ENCODE results near the gene LRRK1.

Gene LRRK1

DNA sequence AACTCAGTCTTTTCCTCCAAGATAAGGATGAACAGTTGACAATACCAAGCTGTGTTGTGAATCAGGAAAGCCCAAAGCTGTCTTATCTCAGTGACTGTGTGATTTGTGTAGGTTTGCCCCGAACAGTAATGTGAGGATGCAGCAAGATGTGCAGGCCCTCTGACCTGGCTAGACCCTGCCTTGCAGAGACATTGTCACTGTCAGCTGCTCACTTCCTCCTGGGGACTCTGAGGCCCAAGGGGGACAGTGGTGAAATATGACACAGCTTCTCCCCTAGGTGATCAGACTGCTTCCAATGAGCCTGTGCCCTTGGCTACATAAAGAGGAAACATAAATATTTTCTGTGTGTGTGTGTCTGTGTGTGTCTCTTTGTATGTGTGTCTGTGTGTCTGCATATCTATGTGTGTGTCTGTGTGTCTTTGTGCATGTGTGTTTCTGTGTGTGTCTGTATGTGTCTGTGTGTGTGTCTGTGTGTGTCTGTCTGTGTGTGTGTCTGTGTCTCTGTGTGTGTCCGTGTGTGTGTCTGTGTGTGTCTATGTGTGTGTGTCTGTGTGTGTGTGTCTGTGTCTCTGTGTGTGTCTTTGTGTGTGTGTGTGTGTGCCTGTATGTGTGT is 21.7 kb downstream of the LRRK1 start:
- DNase-seq (ENCODE audit: low spot score): peak; percentile 59
- no peak for TF ChIP-seq CTCF (IDR thresholded peaks at IDR 0.05; ENCODE audit: extremely low read depth, insufficient read depth, missing control alignments)
- in situ Hi-C loops (cut with MboI; ENCODE audit: low pct_unique_long_range_greater_than_20kb, low sequenced_read_pairs, unreplicated experiment): no loop called here

GRCh38 chr15:100941536-100941935 is 22.4 kb downstream of the LRRK1 start:
- peak; percentile 61 for DNase-seq (ENCODE audit: low spot score)
- no peak for TF ChIP-seq CTCF (IDR thresholded peaks at IDR 0.05; ENCODE audit: extremely low read depth, insufficient read depth, missing control alignments)
- in situ Hi-C loops (cut with MboI; ENCODE audit: low pct_unique_long_range_greater_than_20kb, low sequenced_read_pairs, unreplicated experiment): no loop called here

DNA sequence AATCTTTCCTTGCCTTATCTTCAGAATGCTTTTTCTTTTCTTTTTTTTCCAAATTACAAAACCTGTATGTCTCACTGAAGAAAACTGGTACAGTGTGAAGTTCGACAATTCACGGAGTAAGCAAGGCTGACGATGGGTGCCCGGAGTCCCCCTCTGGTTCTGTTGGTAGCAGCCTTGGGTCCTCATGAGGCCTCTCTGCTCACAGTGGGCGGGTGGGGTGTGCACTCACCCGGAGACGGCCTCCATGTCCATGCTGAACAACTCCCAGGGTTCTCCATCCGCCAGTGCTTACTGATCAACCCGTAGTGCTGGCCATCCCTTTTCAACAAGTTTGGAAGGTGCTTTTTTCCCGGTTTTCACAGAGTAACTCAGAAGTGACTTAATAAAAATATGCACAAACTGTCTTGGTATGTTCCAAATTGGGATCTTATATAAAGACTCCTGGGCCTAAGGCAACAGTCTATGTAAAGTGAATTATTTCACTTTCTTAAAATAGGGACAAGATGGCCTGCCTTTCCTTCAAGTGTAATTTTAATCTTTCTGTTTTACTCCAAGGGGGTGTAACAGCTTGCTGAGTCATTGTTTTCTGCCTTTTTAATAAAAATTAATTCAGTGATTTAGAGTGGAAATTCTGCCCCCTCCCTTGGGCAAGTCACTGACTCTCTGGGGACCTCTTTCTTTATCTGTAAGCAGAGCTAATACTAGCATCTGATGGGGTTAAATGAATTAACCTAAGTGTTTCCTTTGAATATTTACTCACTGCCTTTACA is 23.7 kb downstream of the LRRK1 start:
- in situ Hi-C loops (cut with MboI; ENCODE audit: low pct_unique_long_range_greater_than_20kb, low sequenced_read_pairs, unreplicated experiment): no loop called here
- TF ChIP-seq CTCF (IDR thresholded peaks at IDR 0.05; ENCODE audit: extremely low read depth, insufficient read depth, missing control alignments): no peak

GRCh38 chr15:100944244-100944895 is 25.2 kb downstream of the LRRK1 start:
- no peak for DNase-seq (ENCODE audit: low spot score)
- in situ Hi-C loops (cut with MboI; ENCODE audit: low pct_unique_long_range_greater_than_20kb, low sequenced_read_pairs, unreplicated experiment): no loop called here
- TF ChIP-seq CTCF (IDR thresholded peaks at IDR 0.05; ENCODE audit: extremely low read depth, insufficient read depth, missing control alignments): no peak

More for the DNA sequence above, 23.7 kb downstream of the LRRK1 start:
- DNase-seq (ENCODE audit: low spot score): no peak

DNA sequence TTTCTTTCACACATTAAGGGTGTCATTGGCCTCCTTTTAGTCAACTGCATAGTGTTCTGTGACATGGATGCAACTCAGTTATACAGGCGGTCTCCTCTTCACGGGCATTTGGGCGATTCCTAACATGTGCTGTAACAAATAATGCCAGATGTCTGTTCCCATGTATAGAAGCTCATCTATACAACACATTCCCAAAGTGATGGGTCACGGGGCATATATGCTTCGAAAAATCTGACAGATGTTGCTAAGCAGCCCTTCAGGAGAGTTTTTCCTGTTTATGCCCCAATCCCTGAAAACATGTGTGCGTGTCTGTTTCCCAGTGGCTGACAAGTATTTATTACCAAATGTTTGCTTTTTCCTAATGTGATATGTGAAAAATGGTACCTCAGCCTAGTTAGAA is 25.8 kb downstream of the LRRK1 start:
- in situ Hi-C loops (cut with MboI; ENCODE audit: low pct_unique_long_range_greater_than_20kb, low sequenced_read_pairs, unreplicated experiment): no loop called here
- DNase-seq (ENCODE audit: low spot score): no peak
- no peak for TF ChIP-seq CTCF (IDR thresholded peaks at IDR 0.05; ENCODE audit: extremely low read depth, insufficient read depth, missing control alignments)

- no peak for TF ChIP-seq CTCF (IDR thresholded peaks at IDR 0.05; ENCODE audit: extremely low read depth, insufficient read depth, missing control alignments)
- in situ Hi-C loops (cut with MboI; ENCODE audit: low pct_unique_long_range_greater_than_20kb, low sequenced_read_pairs, unreplicated experiment): no loop called here
- no peak for DNase-seq (ENCODE audit: low spot score)
Observed at GRCh38 chr15:100947760-100948429, 28.7 kb downstream of the LRRK1 start.
